ENCODE measurements around the gene ZGPAT.

GRCh38 chr20:63703471-63703975 is 4.3 kb upstream of the ZGPAT start:
- TF ChIP-seq CTCF (IDR thresholded peaks at IDR 0.05) (no peak), ZFX (IDR thresholded peaks at IDR 0.05; ENCODE audit: borderline replicate concordance) (no peak)
